H1 (cell line): ENCODE results near the gene FHIP1B. TPM values are rescaled to one million over a fixed set of nuclear protein-coding genes. Genes with fewer than 3 reads are reported as not detected.

Experiments
- CEBPB ChIP-seq: IDR thresholded peaks from 2 replicates; pipeline ENCODE4 v1.6.1; 2012; ENCODE audit warnings: low read depth, low read length
- CTBP2 ChIP-seq: IDR thresholded peaks from 2 replicates; pipeline ENCODE4 v1.7.0; 2011; ENCODE audit warnings: borderline replicate concordance, mild to moderate bottlenecking, moderate library complexity, mixed read lengths, low read length; ENCODE audit not compliant: insufficient read depth, insufficient read length
- POLR2AphosphoS5 ChIP-seq: IDR thresholded peaks from 2 replicates; pipeline ENCODE4 v1.6.1; 2011; ENCODE audit warnings: low read depth, low read length
- POU5F1 ChIP-seq: IDR thresholded peaks from 2 replicates; pipeline ENCODE4 v1.6.1; 2011; ENCODE audit warnings: low read depth, mild to moderate bottlenecking, low read length, moderate library complexity
- SP4 ChIP-seq: IDR thresholded peaks from 2 replicates; pipeline ENCODE4 v1.6.1; 2012; ENCODE audit warnings: low read length, inconsistent platforms
- TBP ChIP-seq: IDR thresholded peaks from 2 replicates; pipeline ENCODE4 v1.6.1; 2011; ENCODE audit warnings: low read depth, low read length, improper control_type of control experiment
- YY1 ChIP-seq: IDR thresholded peaks from 2 replicates; pipeline ENCODE4 v1.6.1; 2011; ENCODE audit warnings: low read depth, mild to moderate bottlenecking, low read length
- polyA plus RNA-seq, 7 experiments: library from polyadenylated mRNA; depleted of rRNA in 3 of 7; stranded (reverse) in 5 of 7; unstranded in 2 of 7; fragments of >200 nt in 5 of 7; fragments of 200-250 nt in 2 of 7; gene quantifications; 1 replicate in 5 of 7; 2 replicates in 1 of 7; 4 replicates in 1 of 7; pipeline versions ENCODE4 v1.2.1 to v1.2.3, GENCODE V29; 2011 to 2013; ENCODE audit warnings: missing spikeins in 2 of 7, mixed read lengths in 2 of 7
- total RNA-seq: library from RNA; stranded (reverse); fragmentation: NEBNext Ultra II Directional; extraction: Animal tissue kit (Norgen Biotek cat#: 25700); gene quantifications from 2 replicates; pipeline ENCODE4 v1.2.1, GENCODE V29; 2021
- TF ChIP-seq, protein P1 (sequence below): fragments of 300-600 bp; sonication (generic); IDR thresholded peaks from 2 replicates; pipeline ENCODE4 v1.7.1; 2012; ENCODE audit warnings: low read length, moderate library complexity, mild to moderate bottlenecking, inconsistent platforms; ENCODE audit not compliant: insufficient replicate concordance

The FHIP1B gene
- total and polyA plus RNA-seq, 2 of the 8 experiments (the other 6 are each of a cell fraction or from before 2014, with no cell fraction given): 16.8 to 41.9 TPM

- TF ChIP-seq, protein P1, sequence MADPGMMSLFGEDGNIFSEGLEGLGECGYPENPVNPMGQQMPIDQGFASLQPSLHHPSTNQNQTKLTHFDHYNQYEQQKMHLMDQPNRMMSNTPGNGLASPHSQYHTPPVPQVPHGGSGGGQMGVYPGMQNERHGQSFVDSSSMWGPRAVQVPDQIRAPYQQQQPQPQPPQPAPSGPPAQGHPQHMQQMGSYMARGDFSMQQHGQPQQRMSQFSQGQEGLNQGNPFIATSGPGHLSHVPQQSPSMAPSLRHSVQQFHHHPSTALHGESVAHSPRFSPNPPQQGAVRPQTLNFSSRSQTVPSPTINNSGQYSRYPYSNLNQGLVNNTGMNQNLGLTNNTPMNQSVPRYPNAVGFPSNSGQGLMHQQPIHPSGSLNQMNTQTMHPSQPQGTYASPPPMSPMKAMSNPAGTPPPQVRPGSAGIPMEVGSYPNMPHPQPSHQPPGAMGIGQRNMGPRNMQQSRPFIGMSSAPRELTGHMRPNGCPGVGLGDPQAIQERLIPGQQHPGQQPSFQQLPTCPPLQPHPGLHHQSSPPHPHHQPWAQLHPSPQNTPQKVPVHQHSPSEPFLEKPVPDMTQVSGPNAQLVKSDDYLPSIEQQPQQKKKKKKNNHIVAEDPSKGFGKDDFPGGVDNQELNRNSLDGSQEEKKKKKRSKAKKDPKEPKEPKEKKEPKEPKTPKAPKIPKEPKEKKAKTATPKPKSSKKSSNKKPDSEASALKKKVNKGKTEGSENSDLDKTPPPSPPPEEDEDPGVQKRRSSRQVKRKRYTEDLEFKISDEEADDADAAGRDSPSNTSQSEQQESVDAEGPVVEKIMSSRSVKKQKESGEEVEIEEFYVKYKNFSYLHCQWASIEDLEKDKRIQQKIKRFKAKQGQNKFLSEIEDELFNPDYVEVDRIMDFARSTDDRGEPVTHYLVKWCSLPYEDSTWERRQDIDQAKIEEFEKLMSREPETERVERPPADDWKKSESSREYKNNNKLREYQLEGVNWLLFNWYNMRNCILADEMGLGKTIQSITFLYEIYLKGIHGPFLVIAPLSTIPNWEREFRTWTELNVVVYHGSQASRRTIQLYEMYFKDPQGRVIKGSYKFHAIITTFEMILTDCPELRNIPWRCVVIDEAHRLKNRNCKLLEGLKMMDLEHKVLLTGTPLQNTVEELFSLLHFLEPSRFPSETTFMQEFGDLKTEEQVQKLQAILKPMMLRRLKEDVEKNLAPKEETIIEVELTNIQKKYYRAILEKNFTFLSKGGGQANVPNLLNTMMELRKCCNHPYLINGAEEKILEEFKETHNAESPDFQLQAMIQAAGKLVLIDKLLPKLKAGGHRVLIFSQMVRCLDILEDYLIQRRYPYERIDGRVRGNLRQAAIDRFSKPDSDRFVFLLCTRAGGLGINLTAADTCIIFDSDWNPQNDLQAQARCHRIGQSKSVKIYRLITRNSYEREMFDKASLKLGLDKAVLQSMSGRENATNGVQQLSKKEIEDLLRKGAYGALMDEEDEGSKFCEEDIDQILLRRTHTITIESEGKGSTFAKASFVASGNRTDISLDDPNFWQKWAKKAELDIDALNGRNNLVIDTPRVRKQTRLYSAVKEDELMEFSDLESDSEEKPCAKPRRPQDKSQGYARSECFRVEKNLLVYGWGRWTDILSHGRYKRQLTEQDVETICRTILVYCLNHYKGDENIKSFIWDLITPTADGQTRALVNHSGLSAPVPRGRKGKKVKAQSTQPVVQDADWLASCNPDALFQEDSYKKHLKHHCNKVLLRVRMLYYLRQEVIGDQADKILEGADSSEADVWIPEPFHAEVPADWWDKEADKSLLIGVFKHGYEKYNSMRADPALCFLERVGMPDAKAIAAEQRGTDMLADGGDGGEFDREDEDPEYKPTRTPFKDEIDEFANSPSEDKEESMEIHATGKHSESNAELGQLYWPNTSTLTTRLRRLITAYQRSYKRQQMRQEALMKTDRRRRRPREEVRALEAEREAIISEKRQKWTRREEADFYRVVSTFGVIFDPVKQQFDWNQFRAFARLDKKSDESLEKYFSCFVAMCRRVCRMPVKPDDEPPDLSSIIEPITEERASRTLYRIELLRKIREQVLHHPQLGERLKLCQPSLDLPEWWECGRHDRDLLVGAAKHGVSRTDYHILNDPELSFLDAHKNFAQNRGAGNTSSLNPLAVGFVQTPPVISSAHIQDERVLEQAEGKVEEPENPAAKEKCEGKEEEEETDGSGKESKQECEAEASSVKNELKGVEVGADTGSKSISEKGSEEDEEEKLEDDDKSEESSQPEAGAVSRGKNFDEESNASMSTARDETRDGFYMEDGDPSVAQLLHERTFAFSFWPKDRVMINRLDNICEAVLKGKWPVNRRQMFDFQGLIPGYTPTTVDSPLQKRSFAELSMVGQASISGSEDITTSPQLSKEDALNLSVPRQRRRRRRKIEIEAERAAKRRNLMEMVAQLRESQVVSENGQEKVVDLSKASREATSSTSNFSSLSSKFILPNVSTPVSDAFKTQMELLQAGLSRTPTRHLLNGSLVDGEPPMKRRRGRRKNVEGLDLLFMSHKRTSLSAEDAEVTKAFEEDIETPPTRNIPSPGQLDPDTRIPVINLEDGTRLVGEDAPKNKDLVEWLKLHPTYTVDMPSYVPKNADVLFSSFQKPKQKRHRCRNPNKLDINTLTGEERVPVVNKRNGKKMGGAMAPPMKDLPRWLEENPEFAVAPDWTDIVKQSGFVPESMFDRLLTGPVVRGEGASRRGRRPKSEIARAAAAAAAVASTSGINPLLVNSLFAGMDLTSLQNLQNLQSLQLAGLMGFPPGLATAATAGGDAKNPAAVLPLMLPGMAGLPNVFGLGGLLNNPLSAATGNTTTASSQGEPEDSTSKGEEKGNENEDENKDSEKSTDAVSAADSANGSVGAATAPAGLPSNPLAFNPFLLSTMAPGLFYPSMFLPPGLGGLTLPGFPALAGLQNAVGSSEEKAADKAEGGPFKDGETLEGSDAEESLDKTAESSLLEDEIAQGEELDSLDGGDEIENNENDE: no peak
- TF ChIP-seq YY1: no peak
- no peak for TF ChIP-seq TBP
- TF ChIP-seq SP4: no peak
- no peak for TF ChIP-seq POU5F1
- no peak for TF ChIP-seq POLR2AphosphoS5
- TF ChIP-seq CEBPB: no peak
- no peak for TF ChIP-seq CTBP2
- TF ChIP-seq, all 59 proteins: peak for 0
Observed at GRCh38 chr11:6210274-6210955, 24.0 kb downstream of the FHIP1B start (continued).
